ENCODE measurements around the gene ZNF211. TPM values are rescaled to one million over a fixed set of nuclear protein-coding genes. Genes with fewer than 3 reads are reported as not detected.

Gene ZNF211
- total and polyA plus RNA-seq, 11 donors = 5.6 to 14.4 (median 9.0) TPM

GRCh38 chr19:57611113-57611512 is 21.9 kb upstream of the ZNF211 start:
- Histone ChIP-seq H3K36me3 (peaks cover 0 to 30% (median 14%) of the 10 kb centered on the region in 9 donors), H3K9me3 (peaks cover 0 to 69% (median 24%) of the 10 kb centered on the region in 12 donors), H3K4me3 (no peak overlapping the region), H3K27me3 (no peaks in the 10 kb centered on the region), H3K4me1 (peaks cover 0 to 20% (median 11%) of the 10 kb centered on the region in 12 donors), H3K27ac (no peak overlapping the region)
- no peak for ATAC-seq
- no peak for DNase-seq
- WGBS, 4 donors = 53 to 68% (median 63%) methylated on average over 4 of the region's 4 CpGs
- no peak for TF ChIP-seq CTCF (IDR thresholded peaks at IDR 0.05)
- TF ChIP-seq POLR2A (IDR thresholded peaks at IDR 0.05) = no peak
- intact Hi-C loops (cut with DNase I) = no loop called here

GRCh38 chr19:57613941-57614743 is 18.8 kb upstream of the ZNF211 start, which contains the start of gene ZNF134:
Gene ZNF134 (plus strand): TSS chr19:57614242. CDS start chr19:57619469, 5,227 bp downstream.
- Histone ChIP-seq H3K9me3 (peaks cover 0 to 70% (median 38%) of the 10 kb centered on the region in 12 donors), H3K4me3 (peak within 1 kb of the TSS; percentile 87 to 100 (median 96)), H3K27ac (peak within 1 kb of the TSS; percentile 55 to 87 (median 80)), H3K27me3 (no peaks in the 10 kb centered on the region), H3K4me1 (peaks cover 0 to 41% (median 15%) of the 10 kb centered on the region in 12 donors), H3K36me3 (peaks cover 0 to 40% (median 27%) of the 10 kb centered on the region in 9 donors)
- peak; percentile 93 to 97 (median 95) for DNase-seq
- ATAC-seq = peak; percentile 95 to 99 (median 98)
- 2 to 6% (median 2%) methylated on average over 28 to 64 of the region's 64 CpGs for WGBS, 4 donors
- intact Hi-C loops (cut with DNase I) = loop anchor here in 1 of 10 donors (2.0 kb wide), 1 partner anchor 19 kb away; the partner anchor contains the start of gene ZNF211
- TF ChIP-seq CTCF (IDR thresholded peaks at IDR 0.05) (peak in 9 of 12 donors; percentile 21 to 61 (median 46)), POLR2A (IDR thresholded peaks at IDR 0.05) (peak in 1 of 2 donors; percentile 46)

- ATAC-seq (no peak), DNase-seq (no peak)
- Histone ChIP-seq H3K4me1 (peaks cover 0 to 41% (median 15%) of the 10 kb centered on the region in 12 donors), H3K36me3 (peaks cover 0 to 52% (median 39%) of the 10 kb centered on the region in 9 donors), H3K27ac (no peak overlapping the region), H3K9me3 (peaks cover 0 to 72% (median 50%) of the 10 kb centered on the region in 12 donors), H3K4me3 (peak overlapping the region in 9 of 12 donors; percentile 87 to 100 (median 98)), H3K27me3 (no peaks in the 10 kb centered on the region)
- TF ChIP-seq CTCF (IDR thresholded peaks at IDR 0.05) (no peak), POLR2A (IDR thresholded peaks at IDR 0.05) (no peak)
- 81 to 99% (median 98%) methylated on average over 3 of the region's 3 CpGs for WGBS, 4 donors
- intact Hi-C loops (cut with DNase I) = loop anchor here in 2 of 10 donors (2.0 to 5.0 kb wide), 2 partner anchors 17 to 72 kb away; partner anchors contain the start of gene ZNF211 (in 1 of the 2)
Observed at GRCh38 chr19:57615346-57615745, 17.6 kb upstream of the ZNF211 start.

Measured in heart left ventricle (tissue), 16 donors.